Stimulated activated CD8-positive, alpha-beta memory T cell treated with anti-CD3 and anti-CD28 coated beads, Interleukin-7, amount 100 ng/mL, for 24 hours (primary cell): Measurements from ENCODE around the gene MLF1.
A peak's percentile ranks its signal among the peaks of the same experiment; 100 is the strongest.
"Not testable (repeated sequence)": the region's sequence is repeated elsewhere in the genome, so short reads cannot be mapped to it uniquely, and the experiment has no call there.

Experiments used
- DNase-seq: peaks from one replicate; pipeline ENCODE4 v3.0.0-alpha.2; 2020; ENCODE audit warnings: low read depth

The MLF1 gene

GRCh38 chr3:158570999-158571702, at the start of gene MLF1:
TSS of gene MLF1 (plus strand) at chr3:158571194. CDS start at chr3:158571301, 107 bp downstream.
- DNase-seq = peak; percentile 64

GRCh38 chr3:158522221-158523136, 48.5 kb upstream of the MLF1 start:
- no peak for DNase-seq

GRCh38 chr3:158528076-158528674, 42.8 kb upstream of the MLF1 start:
- DNase-seq = no peak

GRCh38 chr3:158531334-158531733, 39.7 kb upstream of the MLF1 start:
- no peak for DNase-seq

- no peak for DNase-seq
Measured at GRCh38 chr3:158532099-158532734, 38.8 kb upstream of the MLF1 start.

- DNase-seq = no peak
Measured at GRCh38 chr3:158535918-158536317, 35.1 kb upstream of the MLF1 start.

- DNase-seq = no peak
Measured at GRCh38 chr3:158539414-158540014, 31.5 kb upstream of the MLF1 start.

- no peak for DNase-seq
Measured at GRCh38 chr3:158540066-158540465, 30.9 kb upstream of the MLF1 start.

- DNase-seq = no peak
Measured at GRCh38 chr3:158548691-158549090, 22.3 kb upstream of the MLF1 start.

GRCh38 chr3:158549938-158550337, 21.1 kb upstream of the MLF1 start:
- DNase-seq = not testable (repeated sequence)

- no peak for DNase-seq
Measured at GRCh38 chr3:158552124-158552523, 18.9 kb upstream of the MLF1 start.

- DNase-seq = no peak
Measured at GRCh38 chr3:158559504-158559903, 11.5 kb upstream of the MLF1 start.

- no peak for DNase-seq
Measured at GRCh38 chr3:158560979-158561378, 10.0 kb upstream of the MLF1 start.

- DNase-seq = no peak
Measured at GRCh38 chr3:158562674-158563073, 8.3 kb upstream of the MLF1 start.

GRCh38 chr3:158563076-158563475, 7.9 kb upstream of the MLF1 start:
- DNase-seq = no peak

- DNase-seq = no peak
Measured at GRCh38 chr3:158565076-158565475, 5.9 kb upstream of the MLF1 start.

- no peak for DNase-seq
Measured at GRCh38 chr3:158568784-158569183, 2.2 kb upstream of the MLF1 start.

GRCh38 chr3:158569794-158570193, 1.2 kb upstream of the MLF1 start:
- DNase-seq = no peak

- DNase-seq = no peak
Measured at GRCh38 chr3:158571969-158572765, 1.2 kb downstream of the MLF1 start.

- no peak for DNase-seq
Measured at GRCh38 chr3:158572766-158573060, 1.7 kb downstream of the MLF1 start.

GRCh38 chr3:158573714-158574113, 2.7 kb downstream of the MLF1 start:
- no peak for DNase-seq
